Stimulated activated naive B cell treated with anti-CD40 and anti-IgM and Interleukin-4, amounts not matched to agents 10 μg/mL and 1 μg/mL and 100 μg/mL, for 72 hours (primary cell): ENCODE data around the gene VPS26C.
"Not testable (repeated sequence)": the region's sequence is repeated elsewhere in the genome, so short reads cannot be mapped to it uniquely, and the experiment has no call there.

ENCODE experiments used
- ATAC-seq, 2 donors: fragments of 150-1000 bp; cut with Tn5 transposase; replicated peaks; 2 replicates each; pipeline ENCODE4 v1.10.0; 2021; ENCODE audit warnings: moderate library complexity in 1 of 2
- DNase-seq: peaks from one replicate; pipeline ENCODE4 v3.0.0; 2021
- H3K27ac Mint-ChIP-seq: one replicate; pipeline ENCODE4 v1.8.0; 2022; ENCODE audit warnings: mild to moderate bottlenecking, mixed read lengths
- H3K27me3 Mint-ChIP-seq, 2 donors: one replicate each; pipeline ENCODE4 v1.8.0; 2022; ENCODE audit warnings: mixed read lengths in 2 of 2
- H3K36me3 Mint-ChIP-seq, 2 donors: one replicate each; pipeline ENCODE4 v1.8.0; 2022; ENCODE audit warnings: mixed read lengths in 2 of 2, mild to moderate bottlenecking in 1 of 2
- H3K4me1 Mint-ChIP-seq, 2 donors: one replicate each; pipeline ENCODE4 v1.8.0; 2022; ENCODE audit warnings: mixed read lengths in 2 of 2, mild to moderate bottlenecking in 1 of 2
- H3K4me3 Mint-ChIP-seq, 2 donors: one replicate each; pipeline ENCODE4 v1.8.0; 2022; ENCODE audit warnings: mild to moderate bottlenecking in 2 of 2, mixed read lengths in 2 of 2, moderate library complexity in 1 of 2
- H3K9me3 Mint-ChIP-seq, 2 donors: one replicate each; pipeline ENCODE4 v1.8.0; 2022; ENCODE audit warnings: mixed read lengths in 2 of 2, mild to moderate bottlenecking in 1 of 2

Gene VPS26C

DNA sequence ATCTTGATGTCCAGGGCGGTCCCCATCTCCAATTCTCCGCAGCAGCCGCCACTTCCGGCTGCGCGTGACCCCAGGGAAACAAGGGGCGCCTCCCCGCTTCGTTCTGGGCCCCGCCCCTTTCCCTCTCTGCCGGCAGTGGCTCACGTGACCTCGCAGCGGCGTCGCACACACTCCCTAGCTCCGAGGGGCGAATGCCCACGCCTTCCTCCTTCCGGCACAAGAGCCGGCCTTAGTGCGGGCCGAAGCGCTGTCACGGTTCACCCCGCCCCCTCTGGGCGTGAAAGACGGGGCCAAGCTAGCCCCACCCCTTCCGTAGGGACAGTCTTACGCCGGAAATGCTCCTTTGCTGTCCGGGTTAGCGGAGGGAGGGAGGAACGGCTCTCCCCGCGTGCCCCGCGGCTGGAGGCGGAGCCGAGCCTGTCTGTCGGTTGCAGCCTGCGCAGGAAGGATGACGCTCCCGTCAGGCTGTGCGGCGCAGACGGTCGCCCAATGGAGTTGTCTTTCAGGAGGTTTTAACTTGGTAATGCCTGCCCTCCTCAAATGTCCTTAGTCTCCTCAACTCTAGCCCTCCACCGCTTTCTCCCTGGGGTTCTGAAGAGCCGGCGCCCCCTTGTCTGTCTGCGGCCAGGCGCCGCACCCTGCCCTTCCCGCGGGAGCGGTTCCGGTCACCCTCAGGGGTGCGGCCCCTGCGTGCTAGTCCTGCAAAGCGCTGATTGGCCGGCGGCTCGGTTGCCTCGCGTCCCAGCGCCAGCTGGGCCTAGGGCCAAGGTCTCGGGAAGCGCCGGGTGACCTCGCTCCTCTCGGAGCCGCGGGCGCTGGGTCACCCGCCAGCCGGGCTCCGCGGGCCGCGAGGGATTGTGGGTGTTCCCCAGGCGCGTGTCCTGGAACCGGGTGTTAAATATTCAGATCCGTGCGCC is at the start of gene VPS26C:
Gene VPS26C, minus strand, starts transcription at position 66 of the 917 bp plus-strand sequence. Its CDS starts 40 bp downstream, at position 26.
- Mint-ChIP-seq H3K9me3 (peaks cover 0 to 2% of the 10 kb centered on the region in 2 donors), H3K36me3 (peaks cover 9 to 25% of the 10 kb centered on the region in 2 donors), H3K4me1 (peaks cover 21 to 32% of the 10 kb centered on the region in 2 donors), H3K4me3 (peak within 1 kb of the TSS; percentile 89 to 96), H3K27ac (peak within 1 kb of the TSS; percentile 100), H3K27me3 (no peaks in the 10 kb centered on the region)
- ATAC-seq (peak; percentile 90 to 91), DNase-seq (peak; percentile 99)

DNA sequence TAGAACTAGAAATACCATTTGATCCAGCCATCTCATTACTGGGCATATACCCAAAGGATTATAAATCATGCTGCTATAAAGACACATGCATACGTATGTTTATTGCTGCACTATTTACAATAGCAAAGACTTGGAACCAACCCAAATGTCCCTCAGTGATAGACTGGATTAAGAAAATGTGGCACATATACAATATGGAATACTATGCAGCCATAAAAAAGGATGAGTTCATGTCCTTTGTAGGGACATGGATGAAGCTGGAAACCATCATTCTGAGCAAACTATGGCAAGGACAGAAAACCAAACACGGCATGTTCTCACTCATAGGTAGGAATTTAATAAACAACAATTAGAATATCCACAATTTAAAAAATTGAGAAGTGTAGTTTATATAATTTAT is 48.9 kb upstream of the VPS26C start:
- Mint-ChIP-seq H3K9me3 (peaks cover 7 to 12% of the 10 kb centered on the region in 2 donors), H3K27me3 (peaks cover 9 to 15% of the 10 kb centered on the region in 2 donors)
- not testable (repeated sequence) for H3K4me1 Mint-ChIP-seq, H3K36me3 Mint-ChIP-seq, DNase-seq, ATAC-seq, H3K27ac Mint-ChIP-seq, H3K4me3 Mint-ChIP-seq

DNA sequence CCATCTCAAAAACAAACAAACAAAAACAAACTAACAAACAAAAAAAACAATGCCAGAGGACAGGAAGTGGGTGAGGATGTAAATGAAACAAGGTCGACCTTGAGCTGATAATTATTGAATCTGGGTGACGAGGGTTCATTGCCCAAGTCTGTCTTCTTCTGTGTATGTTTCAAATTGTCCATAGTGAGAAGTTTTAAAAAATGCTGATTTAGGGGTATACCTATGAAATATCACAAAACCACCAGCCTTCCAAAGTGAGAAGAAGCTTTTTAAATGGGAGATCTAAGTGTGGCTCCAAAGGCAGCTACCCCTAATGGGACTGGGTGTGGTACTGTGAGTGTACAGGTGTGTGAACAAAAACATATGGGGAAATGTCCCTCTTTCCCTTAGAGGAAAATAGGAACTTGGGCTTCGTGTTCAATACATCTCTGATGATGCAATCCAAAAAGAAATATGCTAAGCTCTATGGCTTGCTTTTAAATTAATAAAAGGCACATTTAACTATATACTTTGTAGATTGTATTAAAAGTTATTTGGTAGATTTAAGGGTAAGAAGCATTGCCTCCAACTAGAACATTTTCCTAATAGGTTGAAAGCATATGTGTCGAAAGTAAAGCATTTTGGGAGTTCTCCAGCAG is 33.1 kb upstream of the VPS26C start:
- ATAC-seq (no peak), DNase-seq (no peak)
- peaks cover 0 to 4% of the 10 kb centered on the region in 2 donors for H3K27me3 Mint-ChIP-seq
- no peaks in the 10 kb centered on the region for H3K9me3 Mint-ChIP-seq
- no peaks in the 10 kb centered on the region for H3K36me3 Mint-ChIP-seq
- H3K27ac Mint-ChIP-seq: no peak overlapping the region
- no peaks in the 10 kb centered on the region for H3K4me1 Mint-ChIP-seq
- no peak overlapping the region for H3K4me3 Mint-ChIP-seq

DNA sequence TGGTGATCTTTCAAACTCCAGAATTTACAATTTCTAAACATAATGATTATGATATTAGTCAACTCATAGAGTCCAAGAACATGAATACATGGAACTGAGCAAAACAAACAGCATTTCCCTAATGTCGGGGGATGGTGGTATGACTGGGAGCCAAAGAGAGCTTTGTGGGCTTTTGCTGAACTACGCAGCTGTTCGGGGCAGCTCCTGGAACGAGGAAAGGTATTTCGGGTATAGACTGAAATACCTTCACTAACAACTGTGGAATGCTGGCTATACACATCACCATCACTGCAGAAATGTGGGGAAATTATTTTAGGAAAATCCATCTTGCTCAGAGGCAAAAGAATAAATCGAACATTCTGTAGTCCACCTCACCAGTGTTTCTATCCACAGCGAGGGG is 30.2 kb upstream of the VPS26C start:
- no peak overlapping the region for H3K27ac Mint-ChIP-seq
- H3K36me3 Mint-ChIP-seq: no peaks in the 10 kb centered on the region
- no peak overlapping the region for H3K4me3 Mint-ChIP-seq
- DNase-seq (no peak), ATAC-seq (no peak)
- no peaks in the 10 kb centered on the region for H3K9me3 Mint-ChIP-seq
- no peaks in the 10 kb centered on the region for H3K4me1 Mint-ChIP-seq
- H3K27me3 Mint-ChIP-seq: peaks cover 0 to 6% of the 10 kb centered on the region in 2 donors

DNA sequence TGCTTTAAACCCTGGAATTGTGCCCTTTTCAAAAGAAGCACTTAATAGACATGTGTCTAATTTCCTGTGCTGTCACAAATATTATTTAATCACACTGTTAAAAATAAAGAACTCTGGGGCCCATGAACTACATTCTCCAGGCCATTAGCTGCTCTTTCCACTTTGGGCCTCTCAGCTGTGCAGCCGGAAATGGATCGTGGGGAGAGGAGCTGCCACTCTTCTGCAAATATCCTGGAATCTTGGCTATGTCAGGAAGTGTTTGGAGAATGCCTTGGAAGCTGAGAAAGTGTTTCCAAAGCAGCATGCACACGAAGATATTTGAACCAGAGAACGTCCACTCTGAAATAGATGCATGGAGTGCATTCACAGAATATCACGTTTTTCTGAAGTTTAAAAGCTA is 27.5 kb upstream of the VPS26C start:
- DNase-seq (no peak), ATAC-seq (no peak)
- H3K36me3 Mint-ChIP-seq: no peaks in the 10 kb centered on the region
- H3K27me3 Mint-ChIP-seq: peaks cover 0 to 8% of the 10 kb centered on the region in 2 donors
- no peaks in the 10 kb centered on the region for H3K9me3 Mint-ChIP-seq
- peaks cover 0 to 7% of the 10 kb centered on the region in 2 donors for H3K4me1 Mint-ChIP-seq
- no peak overlapping the region for H3K27ac Mint-ChIP-seq
- no peak overlapping the region for H3K4me3 Mint-ChIP-seq

DNA sequence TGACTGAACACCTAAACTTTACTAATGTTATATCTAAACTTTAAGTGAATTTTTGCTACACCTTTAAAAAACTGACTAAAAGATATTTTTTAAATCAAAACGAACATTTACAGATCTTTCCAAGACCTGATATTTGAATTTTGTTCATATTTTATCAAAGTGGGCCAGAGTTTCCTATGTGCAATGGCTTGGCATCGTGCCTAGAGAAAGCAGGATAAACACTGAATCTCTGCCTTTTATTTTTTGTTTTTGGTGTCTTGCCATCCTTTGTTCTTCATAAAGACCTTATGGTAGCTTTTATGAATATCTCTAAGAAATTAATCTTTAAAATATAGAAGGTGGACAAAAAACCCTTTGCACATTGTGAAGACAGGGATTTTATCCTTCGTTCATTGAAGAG is 25.8 kb upstream of the VPS26C start:
- no peak for ATAC-seq
- Mint-ChIP-seq H3K27ac (no peak overlapping the region), H3K4me3 (no peak overlapping the region), H3K9me3 (no peaks in the 10 kb centered on the region), H3K36me3 (no peaks in the 10 kb centered on the region), H3K4me1 (peaks cover 0 to 7% of the 10 kb centered on the region in 2 donors), H3K27me3 (peaks cover 0 to 8% of the 10 kb centered on the region in 2 donors)
- DNase-seq: no peak

GRCh38 chr21:37292041-37292440 is 24.9 kb upstream of the VPS26C start:
- Mint-ChIP-seq H3K4me3 (no peak overlapping the region), H3K27ac (no peak overlapping the region), H3K9me3 (no peaks in the 10 kb centered on the region), H3K27me3 (peaks cover 0 to 8% of the 10 kb centered on the region in 2 donors), H3K36me3 (no peaks in the 10 kb centered on the region), H3K4me1 (peaks cover 0 to 7% of the 10 kb centered on the region in 2 donors)
- ATAC-seq (no peak), DNase-seq (no peak)

DNA sequence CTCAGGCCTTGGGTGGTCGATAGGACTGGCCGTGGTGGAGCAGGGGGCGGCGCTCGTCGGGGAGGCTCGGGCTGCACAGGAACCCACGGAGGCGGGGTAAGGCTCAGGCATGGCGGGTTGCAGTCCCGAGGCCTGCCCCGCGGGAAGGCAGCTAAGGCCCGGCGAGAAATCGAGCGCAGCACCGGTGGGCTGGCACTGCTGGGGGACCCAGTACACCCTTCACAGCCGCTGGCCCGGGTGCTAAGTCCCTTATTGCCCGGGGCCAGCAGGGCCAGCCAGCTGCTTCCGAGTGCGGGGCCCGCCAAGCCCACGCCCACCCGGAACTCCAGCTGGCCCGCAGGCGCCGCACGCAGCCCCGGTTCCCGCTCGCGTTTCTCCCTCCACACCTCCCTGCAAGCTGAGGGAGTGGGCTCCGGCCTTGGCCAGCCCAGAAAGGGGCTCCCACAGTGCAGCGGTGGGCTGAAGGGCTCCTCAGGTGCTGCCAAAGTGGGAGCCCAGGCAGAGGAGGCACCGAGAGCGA is 16.1 kb upstream of the VPS26C start:
- not testable (repeated sequence) for H3K36me3 Mint-ChIP-seq

GRCh38 chr21:37282602-37283001 is 15.5 kb upstream of the VPS26C start:
- ATAC-seq, H3K27me3 Mint-ChIP-seq, H3K36me3 Mint-ChIP-seq, H3K4me1 Mint-ChIP-seq, H3K9me3 Mint-ChIP-seq, DNase-seq: not testable (repeated sequence)
- H3K27ac Mint-ChIP-seq: peak overlapping the region; percentile 37
- H3K4me3 Mint-ChIP-seq: peak overlapping the region; percentile 77 to 80

More for the DNA sequence above, 16.1 kb upstream of the VPS26C start:
- H3K9me3 Mint-ChIP-seq, H3K27ac Mint-ChIP-seq, ATAC-seq, H3K27me3 Mint-ChIP-seq, H3K4me3 Mint-ChIP-seq, DNase-seq, H3K4me1 Mint-ChIP-seq: not testable (repeated sequence)

GRCh38 chr21:37281993-37282392 is 14.9 kb upstream of the VPS26C start:
- no peaks in the 10 kb centered on the region for H3K4me1 Mint-ChIP-seq
- peak; percentile 61 to 65 for ATAC-seq
- H3K36me3 Mint-ChIP-seq: no peaks in the 10 kb centered on the region
- H3K4me3 Mint-ChIP-seq: peak overlapping the region; percentile 77 to 80
- peaks cover 5 to 7% of the 10 kb centered on the region in 2 donors for H3K27me3 Mint-ChIP-seq
- H3K27ac Mint-ChIP-seq: peak overlapping the region; percentile 37
- peaks cover 0 to 1% of the 10 kb centered on the region in 2 donors for H3K9me3 Mint-ChIP-seq
- DNase-seq: no peak

GRCh38 chr21:37281579-37281978 is 14.4 kb upstream of the VPS26C start:
- peak overlapping the region in 1 of 2 donors; percentile 33 for H3K4me3 Mint-ChIP-seq
- H3K9me3 Mint-ChIP-seq: peaks cover 0 to 1% of the 10 kb centered on the region in 2 donors
- peaks cover 7 to 8% of the 10 kb centered on the region in 2 donors for H3K27me3 Mint-ChIP-seq
- DNase-seq: no peak
- no peak for ATAC-seq
- H3K27ac Mint-ChIP-seq: no peak overlapping the region
- no peaks in the 10 kb centered on the region for H3K4me1 Mint-ChIP-seq
- H3K36me3 Mint-ChIP-seq: no peaks in the 10 kb centered on the region

- H3K36me3 Mint-ChIP-seq, H3K4me3 Mint-ChIP-seq, H3K27me3 Mint-ChIP-seq, H3K9me3 Mint-ChIP-seq, DNase-seq, H3K27ac Mint-ChIP-seq, H3K4me1 Mint-ChIP-seq, ATAC-seq: not testable (repeated sequence)
Observed at GRCh38 chr21:37279271-37279670, 12.1 kb upstream of the VPS26C start.

DNA sequence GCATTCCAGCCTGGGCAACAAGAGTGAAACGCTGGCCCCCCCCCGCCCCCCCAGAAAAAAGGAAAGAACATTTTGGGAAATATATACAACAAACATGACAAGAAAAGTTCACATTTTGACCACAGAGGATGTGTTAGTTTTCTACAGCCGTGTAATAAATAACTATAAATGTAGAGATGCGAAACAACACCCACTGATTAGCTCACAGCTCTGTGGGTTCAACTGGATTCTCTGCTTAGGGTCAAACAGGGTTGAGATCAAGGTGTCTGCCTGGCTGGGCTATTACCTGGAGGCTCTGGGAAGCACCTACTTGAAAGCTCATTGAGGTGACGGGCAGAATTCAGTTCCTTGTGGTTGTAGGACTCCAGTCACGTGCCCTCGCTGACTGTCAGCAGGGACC is 11.1 kb upstream of the VPS26C start:
- DNase-seq: no peak
- H3K27me3 Mint-ChIP-seq: peaks cover 7 to 12% of the 10 kb centered on the region in 2 donors
- ATAC-seq: no peak
- no peaks in the 10 kb centered on the region for H3K36me3 Mint-ChIP-seq
- no peak overlapping the region for H3K27ac Mint-ChIP-seq
- peaks cover 0 to 1% of the 10 kb centered on the region in 2 donors for H3K9me3 Mint-ChIP-seq
- peaks cover 1 to 6% of the 10 kb centered on the region in 2 donors for H3K4me1 Mint-ChIP-seq
- H3K4me3 Mint-ChIP-seq: no peak overlapping the region

DNA sequence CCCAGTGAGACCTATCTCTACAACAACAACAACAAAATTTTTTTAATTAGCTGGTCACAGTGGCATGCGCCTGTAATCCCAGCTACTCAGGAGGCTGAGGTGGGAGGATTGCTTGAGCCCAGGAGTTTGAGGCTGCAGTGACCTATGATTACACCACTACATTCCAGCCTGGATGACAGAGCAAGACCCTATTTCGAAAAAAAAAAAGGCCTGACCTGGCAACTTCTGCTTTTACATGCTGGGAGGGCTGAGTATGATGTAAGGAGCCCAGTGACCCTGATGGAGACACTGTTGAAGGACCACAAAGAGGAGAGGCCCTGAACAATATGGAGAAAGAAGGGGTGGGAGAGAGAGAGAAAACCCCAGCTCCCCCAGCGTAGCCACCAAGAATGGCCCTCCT is 9.2 kb upstream of the VPS26C start:
- no peak for ATAC-seq

More for the DNA sequence above, 9.2 kb upstream of the VPS26C start:
- Mint-ChIP-seq H3K4me3 (no peak overlapping the region), H3K9me3 (no peaks in the 10 kb centered on the region), H3K36me3 (peaks cover 0 to 1% of the 10 kb centered on the region in 2 donors), H3K27me3 (peaks cover 0 to 7% of the 10 kb centered on the region in 2 donors), H3K27ac (no peak overlapping the region), H3K4me1 (peaks cover 1 to 6% of the 10 kb centered on the region in 2 donors)
- no peak for DNase-seq
